ENCODE data around the gene UBE2F.

- no peak for TF ChIP-seq POLR2A (IDR thresholded peaks at IDR 0.05)
- no peak for TF ChIP-seq EP300 (IDR thresholded peaks at IDR 0.05)
Observed at GRCh38 chr2:237980751-237981150, 13.9 kb downstream of the UBE2F start.

Data from ovary (tissue), 1 donor.